GM10266 (cell line): ENCODE measurements around the gene C10orf120.
A peak's percentile ranks its signal among the peaks of the same experiment; 100 is the strongest.

ENCODE experiments used
- DNase-seq: peaks from one replicate; pipeline ENCODE4 v3.0.0; 2012; ENCODE audit errors: extremely low spot score
- TF ChIP-seq, protein P1 (sequence below): IDR thresholded peaks from 2 replicates; pipeline ENCODE4 v1.5.1; 2012; ENCODE audit warnings: mild to moderate bottlenecking, low read depth; ENCODE audit not compliant: control insufficient read depth, insufficient read depth; ENCODE audit errors: missing control alignments

Gene C10orf120

DNA sequence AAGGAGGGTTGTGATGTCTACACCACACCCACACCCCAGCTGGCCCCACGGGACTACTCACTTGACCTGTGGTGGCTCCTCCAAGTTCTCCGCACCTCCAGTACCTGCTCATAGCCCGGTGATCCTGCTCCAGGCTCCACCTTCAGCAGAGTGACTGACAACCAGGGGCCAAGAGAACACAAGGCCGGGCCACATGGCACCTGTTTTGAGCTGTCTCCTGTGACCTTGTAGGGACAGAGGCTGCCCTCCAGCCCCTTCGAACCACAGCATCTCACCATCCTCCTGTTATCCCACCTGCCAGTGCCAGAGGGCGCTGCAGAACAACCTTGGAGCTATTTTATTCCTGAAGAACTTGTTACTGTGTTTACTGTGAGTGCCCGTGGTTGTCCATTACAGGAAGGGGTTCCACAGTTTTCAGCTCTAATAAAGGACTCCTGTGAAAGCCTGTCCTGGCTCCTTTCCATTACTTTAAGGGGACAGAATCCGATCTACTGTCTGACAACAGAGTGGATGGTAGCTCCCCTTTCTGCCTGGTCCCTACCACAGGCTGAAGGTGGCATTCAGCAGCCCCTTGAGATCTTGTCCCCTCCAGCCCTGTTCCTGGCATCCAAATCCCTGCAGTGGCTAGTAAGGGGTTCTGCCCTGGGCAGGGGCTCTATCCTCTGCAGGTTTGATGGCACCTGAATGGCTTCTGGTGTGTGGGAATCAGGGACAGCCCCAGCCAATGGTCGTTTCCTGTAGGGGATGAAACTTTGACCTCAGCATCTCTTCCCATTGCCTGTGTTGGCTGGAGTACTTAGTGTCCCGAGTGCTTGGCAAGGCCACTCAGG is 50.8 kb downstream of the C10orf120 start:
- TF ChIP-seq, protein P1, sequence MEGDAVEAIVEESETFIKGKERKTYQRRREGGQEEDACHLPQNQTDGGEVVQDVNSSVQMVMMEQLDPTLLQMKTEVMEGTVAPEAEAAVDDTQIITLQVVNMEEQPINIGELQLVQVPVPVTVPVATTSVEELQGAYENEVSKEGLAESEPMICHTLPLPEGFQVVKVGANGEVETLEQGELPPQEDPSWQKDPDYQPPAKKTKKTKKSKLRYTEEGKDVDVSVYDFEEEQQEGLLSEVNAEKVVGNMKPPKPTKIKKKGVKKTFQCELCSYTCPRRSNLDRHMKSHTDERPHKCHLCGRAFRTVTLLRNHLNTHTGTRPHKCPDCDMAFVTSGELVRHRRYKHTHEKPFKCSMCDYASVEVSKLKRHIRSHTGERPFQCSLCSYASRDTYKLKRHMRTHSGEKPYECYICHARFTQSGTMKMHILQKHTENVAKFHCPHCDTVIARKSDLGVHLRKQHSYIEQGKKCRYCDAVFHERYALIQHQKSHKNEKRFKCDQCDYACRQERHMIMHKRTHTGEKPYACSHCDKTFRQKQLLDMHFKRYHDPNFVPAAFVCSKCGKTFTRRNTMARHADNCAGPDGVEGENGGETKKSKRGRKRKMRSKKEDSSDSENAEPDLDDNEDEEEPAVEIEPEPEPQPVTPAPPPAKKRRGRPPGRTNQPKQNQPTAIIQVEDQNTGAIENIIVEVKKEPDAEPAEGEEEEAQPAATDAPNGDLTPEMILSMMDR, result peak; percentile 78
- DNase-seq, result peak; percentile 49
